Activated naive CD8-positive, alpha-beta T cell treated with anti-CD3 and anti-CD28 coated beads, Interleukin-2, amount 10 ng/mL, durations not matched to agents 7 days and 5 days (primary cell): ENCODE measurements around the gene TBL1X. TPM values are rescaled to one million over a fixed set of nuclear protein-coding genes. Genes with fewer than 3 reads are reported as not detected.

Experiments
- ATAC-seq: fragments of 150-1000 bp; cut with Tn5 transposase; one replicate; pipeline ENCODE4 v1.10.0; 2021; ENCODE audit warnings: low read depth, moderate library complexity
- POLR2A ChIA-PET: fragments of 350-600 bp; sonication (Branson Sonifier 250); formaldehyde crosslinking; loops from one replicate; lab custom pipeline; 2021; ENCODE audit warnings: antibody characterized with exemption; lab: Charles Lee
- DNase-seq: peaks from one replicate; pipeline ENCODE4 v3.0.0; 2021
- H3K27ac Mint-ChIP-seq: one replicate; pipeline ENCODE4 v1.8.0; 2022; ENCODE audit warnings: mild to moderate bottlenecking, mixed read lengths
- H3K27me3 Mint-ChIP-seq: one replicate; pipeline ENCODE4 v1.8.0; 2022; ENCODE audit warnings: mild to moderate bottlenecking, moderate library complexity, mixed read lengths
- H3K36me3 Mint-ChIP-seq: one replicate; pipeline ENCODE4 v1.8.0; 2021; ENCODE audit warnings: mild to moderate bottlenecking, mixed read lengths
- H3K4me1 Mint-ChIP-seq: one replicate; pipeline ENCODE4 v1.8.0; 2021; ENCODE audit warnings: mixed read lengths
- H3K4me3 Mint-ChIP-seq: one replicate; pipeline ENCODE4 v1.8.0; 2022; ENCODE audit warnings: mild to moderate bottlenecking, moderate library complexity, mixed read lengths
- H3K9me3 Mint-ChIP-seq: one replicate; pipeline ENCODE4 v1.8.0; 2021; ENCODE audit warnings: mixed read lengths
- total RNA-seq, 2 experiments: library from RNA; stranded (reverse); gene quantifications; one replicate each; pipeline ENCODE4 v1.2.3, GENCODE V29; 2021

TBL1X gene
- total RNA-seq, 2 experiments from 2014 or later: 29.7 to 31.1 TPM

DNA sequence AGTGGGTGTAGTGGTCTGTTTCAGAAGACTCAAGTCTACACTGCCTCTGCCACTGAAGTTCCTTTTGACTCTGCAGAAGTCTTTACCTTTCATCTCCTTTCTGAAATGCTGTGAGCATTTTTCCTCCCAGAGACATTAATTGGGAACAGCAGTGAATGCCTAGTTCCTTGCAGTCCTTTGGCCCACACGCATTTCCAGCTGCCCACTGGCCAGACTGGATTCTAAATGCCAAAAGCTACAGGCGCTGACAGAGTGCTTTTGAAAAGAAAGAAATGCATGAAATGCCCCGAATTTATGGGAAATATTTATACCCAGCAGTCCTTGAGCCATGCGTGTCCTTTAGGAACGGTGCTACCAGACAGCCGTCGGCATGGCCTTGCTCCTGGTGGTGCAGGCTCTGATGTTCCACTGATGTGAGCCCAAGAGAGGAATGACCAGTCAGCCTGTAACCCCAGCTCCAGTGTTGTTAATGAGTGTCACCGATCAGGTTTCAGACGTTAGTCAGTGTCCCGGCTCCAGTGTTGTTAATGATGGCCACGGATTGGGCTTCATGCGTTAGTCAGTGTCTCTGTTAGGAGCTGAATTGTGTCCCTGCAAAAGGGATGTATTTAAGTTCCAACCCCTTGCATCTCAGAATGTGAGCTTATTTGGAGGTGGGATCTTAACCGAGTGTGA, 132.6 kb downstream of the TBL1X start:
- Mint-ChIP-seq H3K4me3 (no peak overlapping the region), H3K36me3 (peaks cover 3% of the 10 kb centered on the region), H3K9me3 (no peaks in the 10 kb centered on the region), H3K27ac (no peak overlapping the region), H3K4me1 (no peaks in the 10 kb centered on the region), H3K27me3 (no peaks in the 10 kb centered on the region)
- ATAC-seq (no peak), DNase-seq (no peak)
- POLR2A ChIA-PET: no interaction called here

DNA sequence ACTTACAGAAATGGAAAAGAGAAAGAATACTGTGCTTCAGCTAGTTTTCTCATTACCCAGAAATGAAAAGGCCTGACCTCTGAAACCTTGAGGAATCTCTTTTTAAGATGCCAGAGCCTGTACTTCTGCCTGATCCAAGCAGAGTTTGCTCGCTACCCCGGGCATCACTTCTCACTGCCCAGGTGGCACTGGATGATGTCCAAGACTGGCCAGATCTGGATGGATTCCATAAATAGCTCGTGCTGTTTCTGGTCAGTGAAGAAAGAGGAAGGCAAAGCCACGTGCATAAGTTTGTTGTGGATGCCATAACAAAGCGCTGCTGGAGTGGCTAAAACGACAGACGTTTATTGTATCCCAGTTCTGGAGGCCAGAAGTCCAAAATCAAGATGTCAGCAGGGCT, 133.5 kb downstream of the TBL1X start:
- Mint-ChIP-seq H3K27me3 (no peaks in the 10 kb centered on the region), H3K36me3 (no peaks in the 10 kb centered on the region), H3K4me1 (no peaks in the 10 kb centered on the region), H3K4me3 (no peak overlapping the region), H3K27ac (no peak overlapping the region), H3K9me3 (no peaks in the 10 kb centered on the region)
- DNase-seq (no peak), ATAC-seq (no peak)
- POLR2A ChIA-PET: no interaction called here

DNA sequence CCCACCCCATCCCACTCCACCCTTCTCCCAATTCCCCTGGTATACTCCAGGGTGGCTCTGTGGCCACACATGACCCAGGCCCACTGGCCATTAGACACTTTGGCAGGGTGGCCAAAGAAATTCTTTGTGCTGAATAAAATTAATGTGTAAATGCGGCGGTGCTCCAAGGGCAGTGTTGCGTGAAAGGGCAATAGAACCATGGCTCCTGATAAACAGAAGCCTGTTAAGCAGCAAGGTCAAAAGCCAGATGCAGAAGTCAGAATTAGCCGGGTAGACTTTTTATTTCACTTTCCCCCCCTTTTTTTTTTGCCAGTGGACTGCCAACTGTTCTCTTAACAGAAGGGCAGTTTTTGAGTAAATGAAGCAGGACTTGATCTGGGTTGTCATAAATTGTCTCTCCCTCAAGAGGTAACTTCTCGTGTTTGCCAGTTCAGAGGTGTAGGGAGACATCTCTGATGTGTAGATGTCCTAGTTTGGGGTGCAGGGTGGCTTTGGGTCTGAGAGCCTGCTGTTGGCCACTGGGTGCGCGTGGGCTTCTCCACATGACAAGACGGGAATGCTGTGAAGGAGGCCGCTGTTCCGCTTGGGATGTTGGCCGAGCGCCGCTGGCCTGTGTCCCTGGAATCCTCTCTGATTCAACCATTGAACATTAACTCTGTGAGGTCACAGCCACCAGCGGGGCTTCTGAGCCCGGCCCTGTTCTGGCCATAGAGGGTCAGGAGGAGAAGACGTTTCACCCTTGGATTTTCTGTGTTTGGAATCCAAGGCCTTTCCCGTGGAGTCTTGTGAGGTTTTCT, 139.5 kb downstream of the TBL1X start:
- Mint-ChIP-seq H3K27ac (no peak overlapping the region), H3K9me3 (no peaks in the 10 kb centered on the region), H3K4me1 (no peaks in the 10 kb centered on the region), H3K27me3 (no peaks in the 10 kb centered on the region), H3K4me3 (no peak overlapping the region), H3K36me3 (peaks cover 6% of the 10 kb centered on the region)
- POLR2A ChIA-PET: no interaction called here
- DNase-seq: no peak
- no peak for ATAC-seq

DNA sequence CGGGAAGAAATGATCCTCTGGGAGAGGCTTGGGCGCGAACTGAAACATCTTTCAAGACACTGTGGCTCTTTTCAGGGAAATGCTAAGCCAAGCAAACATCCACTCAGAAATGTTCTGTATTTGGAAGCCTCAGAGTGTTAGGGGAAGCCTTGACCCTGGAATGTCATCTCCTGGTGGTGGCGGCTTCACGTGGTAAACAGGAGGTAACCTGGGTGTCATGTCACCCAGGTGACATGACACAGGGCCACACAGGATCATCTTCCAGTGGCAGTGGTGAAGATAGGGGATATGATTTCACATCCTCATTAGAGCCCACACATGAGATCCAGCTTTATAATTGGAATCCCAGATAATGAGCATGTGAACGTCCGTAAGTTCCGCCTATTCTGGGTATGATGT, 140.0 kb downstream of the TBL1X start:
- POLR2A ChIA-PET: no interaction called here
- no peaks in the 10 kb centered on the region for H3K4me1 Mint-ChIP-seq
- H3K9me3 Mint-ChIP-seq: no peaks in the 10 kb centered on the region
- no peak for ATAC-seq
- H3K36me3 Mint-ChIP-seq: peaks cover 6% of the 10 kb centered on the region
- H3K27me3 Mint-ChIP-seq: no peaks in the 10 kb centered on the region
- DNase-seq: no peak
- no peak overlapping the region for H3K4me3 Mint-ChIP-seq
- H3K27ac Mint-ChIP-seq: no peak overlapping the region

DNA sequence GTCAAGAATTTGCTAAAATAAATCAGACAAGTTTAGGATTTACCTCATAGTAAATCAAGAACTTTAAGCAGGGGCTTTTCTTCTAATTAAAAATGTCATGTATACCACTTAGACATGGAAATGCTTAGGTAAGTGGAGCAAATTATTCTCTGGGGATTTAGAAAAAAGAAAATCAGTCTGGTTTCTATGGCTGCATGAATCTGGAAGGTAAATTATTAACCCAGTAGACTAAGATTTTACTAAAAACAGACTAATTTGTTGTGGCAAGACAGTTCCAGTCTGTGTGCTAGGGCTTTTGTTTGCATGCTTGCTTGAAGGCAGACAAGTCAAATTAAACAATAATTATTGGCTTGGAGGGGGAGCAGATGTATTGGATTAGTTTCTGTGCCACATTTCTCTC, 140.6 kb downstream of the TBL1X start:
- H3K4me1 Mint-ChIP-seq: no peaks in the 10 kb centered on the region
- POLR2A ChIA-PET: no interaction called here

DNA sequence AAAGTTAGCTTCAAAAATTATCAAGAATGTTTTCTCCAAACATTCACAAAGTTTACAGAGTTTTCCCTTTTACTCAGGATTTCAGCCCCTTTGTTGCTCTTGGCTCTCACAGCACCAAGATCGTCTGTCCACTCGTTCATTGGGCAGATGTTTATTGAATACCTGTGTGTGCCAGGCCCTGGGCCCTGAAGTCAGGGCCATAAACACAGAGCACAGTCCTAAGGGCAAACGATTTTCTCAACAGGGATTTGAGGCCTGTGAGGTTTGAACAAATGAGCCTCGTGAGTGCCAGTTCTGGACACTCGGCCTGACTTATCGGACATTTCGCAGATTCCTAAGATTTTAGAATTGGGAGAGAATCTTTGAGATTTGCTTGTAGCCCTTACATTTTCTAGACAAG, 142.1 kb downstream of the TBL1X start:
- H3K4me1 Mint-ChIP-seq: no peaks in the 10 kb centered on the region
- no peaks in the 10 kb centered on the region for H3K27me3 Mint-ChIP-seq
- H3K9me3 Mint-ChIP-seq: no peaks in the 10 kb centered on the region
- H3K36me3 Mint-ChIP-seq: peaks cover 6% of the 10 kb centered on the region
- POLR2A ChIA-PET: no interaction called here
- no peak for ATAC-seq
- H3K4me3 Mint-ChIP-seq: no peak overlapping the region
- no peak overlapping the region for H3K27ac Mint-ChIP-seq
- DNase-seq: no peak

More for the DNA sequence above, 140.6 kb downstream of the TBL1X start:
- no peak for ATAC-seq
- no peak for DNase-seq
- Mint-ChIP-seq H3K4me3 (no peak overlapping the region), H3K27me3 (no peaks in the 10 kb centered on the region), H3K27ac (no peak overlapping the region), H3K9me3 (no peaks in the 10 kb centered on the region), H3K36me3 (peaks cover 6% of the 10 kb centered on the region)

DNA sequence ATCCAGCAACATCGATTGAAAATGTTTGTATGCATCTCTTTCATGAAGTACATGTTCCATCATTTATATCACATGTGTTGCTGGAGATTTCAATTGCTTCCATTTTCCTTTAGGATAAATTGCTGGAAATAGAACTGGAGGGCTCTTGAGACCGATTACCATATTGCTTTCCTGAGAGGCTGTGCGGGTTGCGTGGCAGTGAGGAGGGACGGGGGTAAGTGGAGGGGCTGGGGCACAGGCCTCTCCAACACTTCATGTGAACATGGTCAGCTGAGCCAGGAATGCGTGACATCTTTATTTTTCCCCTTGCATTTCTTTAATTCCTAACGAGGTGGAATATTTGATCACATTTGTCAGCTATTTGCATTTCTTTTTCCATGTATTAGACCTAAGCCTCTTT, 144.6 kb downstream of the TBL1X start:
- no peaks in the 10 kb centered on the region for H3K4me1 Mint-ChIP-seq
- H3K36me3 Mint-ChIP-seq: peaks cover 2% of the 10 kb centered on the region
- ATAC-seq (no peak), DNase-seq (no peak)
- no peak overlapping the region for H3K4me3 Mint-ChIP-seq
- POLR2A ChIA-PET: no interaction called here
- no peaks in the 10 kb centered on the region for H3K27me3 Mint-ChIP-seq
- H3K27ac Mint-ChIP-seq: no peak overlapping the region
- H3K9me3 Mint-ChIP-seq: no peaks in the 10 kb centered on the region

DNA sequence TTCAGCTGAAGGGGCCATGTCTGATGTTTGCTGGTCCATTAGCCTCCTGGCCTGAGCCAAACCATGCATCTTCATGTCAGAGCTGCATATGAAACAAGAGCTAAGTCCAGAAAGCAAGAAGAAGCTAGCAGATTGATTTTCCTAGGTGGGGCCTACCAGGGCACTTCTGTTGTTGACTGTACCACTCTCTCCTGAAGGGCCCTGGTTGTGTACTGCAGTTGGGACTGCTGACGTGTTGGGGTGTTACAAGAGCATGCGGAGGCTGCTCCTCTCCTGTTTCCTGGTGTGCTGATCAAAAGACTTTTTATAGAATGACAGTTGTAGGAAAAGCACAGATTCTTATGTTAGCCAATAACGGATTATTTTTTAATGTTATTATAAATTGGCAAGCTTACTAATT, 145.1 kb downstream of the TBL1X start:
- ATAC-seq (no peak), DNase-seq (no peak)
- H3K4me3 Mint-ChIP-seq: no peak overlapping the region
- peaks cover 2% of the 10 kb centered on the region for H3K36me3 Mint-ChIP-seq
- no peaks in the 10 kb centered on the region for H3K9me3 Mint-ChIP-seq
- no peak overlapping the region for H3K27ac Mint-ChIP-seq
- POLR2A ChIA-PET: no interaction called here
- H3K27me3 Mint-ChIP-seq: no peaks in the 10 kb centered on the region
- H3K4me1 Mint-ChIP-seq: no peaks in the 10 kb centered on the region

DNA sequence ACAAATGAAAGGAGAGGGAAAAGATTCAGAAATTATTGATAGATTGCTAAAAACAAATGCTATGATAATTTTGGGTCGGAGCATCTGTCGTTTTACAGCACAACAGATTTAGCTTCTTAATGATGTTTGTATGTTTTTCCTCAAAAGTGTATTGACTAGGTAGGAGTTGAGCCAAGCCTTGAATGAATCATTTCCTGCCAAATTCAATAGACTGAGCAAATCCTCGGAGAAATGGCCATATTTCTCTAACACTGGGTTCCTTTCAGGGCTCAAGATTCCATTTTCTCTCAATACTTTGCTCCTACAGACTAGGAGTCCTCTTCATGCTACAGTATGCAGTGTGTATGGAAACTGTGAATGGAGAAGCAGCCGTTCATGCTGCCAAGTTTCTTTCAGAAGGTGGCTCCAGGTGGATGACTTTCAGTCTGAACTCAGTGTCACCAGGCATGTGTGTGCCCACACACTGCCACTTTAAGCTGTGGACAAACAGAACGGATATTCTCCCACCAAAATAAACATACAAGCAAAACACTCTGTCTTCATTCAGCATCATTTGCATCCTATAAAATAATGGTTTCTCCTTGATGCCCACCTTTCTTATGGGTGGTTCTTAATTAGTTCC, 146.0 kb downstream of the TBL1X start:
- POLR2A ChIA-PET: no interaction called here
- Mint-ChIP-seq H3K9me3 (no peaks in the 10 kb centered on the region), H3K27me3 (no peaks in the 10 kb centered on the region), H3K27ac (no peak overlapping the region), H3K4me1 (no peaks in the 10 kb centered on the region), H3K36me3 (no peaks in the 10 kb centered on the region), H3K4me3 (no peak overlapping the region)
- DNase-seq (no peak), ATAC-seq (no peak)

DNA sequence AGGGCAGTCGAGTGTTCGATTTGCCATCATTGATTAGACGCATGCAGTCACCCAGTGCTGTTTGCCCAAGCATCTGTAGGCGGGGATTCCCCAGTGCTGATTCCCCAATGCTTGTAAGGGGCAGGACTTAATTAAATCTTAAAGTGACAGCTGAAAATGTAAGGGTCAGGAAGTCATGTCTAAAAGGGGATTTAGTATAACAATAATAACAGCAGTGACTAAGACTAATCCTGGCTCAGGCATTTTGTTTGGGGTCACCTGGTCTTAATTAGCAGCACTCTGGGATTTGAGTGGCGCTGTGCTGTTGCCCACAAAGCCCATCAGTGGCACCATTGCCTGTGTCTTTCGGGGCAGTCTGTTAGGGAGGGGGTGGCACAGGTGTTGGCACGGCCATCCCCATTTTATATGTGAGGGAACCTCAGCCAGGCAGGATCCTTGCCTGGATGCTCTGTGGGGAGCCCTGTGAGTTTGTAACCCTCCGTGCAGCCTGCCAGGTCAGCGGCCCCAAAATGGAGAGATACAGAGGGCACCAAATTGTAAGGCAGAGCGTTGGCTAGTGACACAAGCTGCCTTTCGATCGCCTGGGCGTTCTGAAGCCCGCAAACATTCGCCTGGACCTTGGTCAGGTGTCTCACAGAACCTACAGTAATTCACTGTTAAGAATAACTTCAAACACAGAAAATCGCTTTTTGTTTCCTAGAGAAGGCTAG, 146.7 kb downstream of the TBL1X start:
- Mint-ChIP-seq H3K4me1 (no peaks in the 10 kb centered on the region), H3K27ac (no peak overlapping the region), H3K9me3 (no peaks in the 10 kb centered on the region), H3K4me3 (no peak overlapping the region), H3K36me3 (no peaks in the 10 kb centered on the region), H3K27me3 (no peaks in the 10 kb centered on the region)
- POLR2A ChIA-PET: no interaction called here
- no peak for ATAC-seq
- no peak for DNase-seq

DNA sequence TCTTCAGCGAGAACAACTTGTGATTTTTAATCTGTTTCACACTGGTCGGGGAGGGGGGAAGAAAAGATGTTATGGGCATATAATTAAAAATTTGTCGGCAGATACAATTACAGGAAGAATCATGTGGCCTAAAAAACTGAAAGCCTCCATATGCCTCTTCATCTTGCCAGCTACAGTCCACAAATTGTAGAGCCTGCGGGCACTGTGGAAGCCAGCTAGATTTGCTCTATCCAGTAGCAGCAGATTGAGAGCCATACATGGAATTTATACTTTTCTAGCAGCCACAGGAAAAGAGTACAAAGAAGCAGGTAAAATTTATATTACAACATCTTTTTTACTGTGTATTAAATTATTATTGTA, 147.3 kb downstream of the TBL1X start:
- Mint-ChIP-seq H3K4me3 (no peak overlapping the region), H3K4me1 (no peaks in the 10 kb centered on the region), H3K36me3 (no peaks in the 10 kb centered on the region)

DNA sequence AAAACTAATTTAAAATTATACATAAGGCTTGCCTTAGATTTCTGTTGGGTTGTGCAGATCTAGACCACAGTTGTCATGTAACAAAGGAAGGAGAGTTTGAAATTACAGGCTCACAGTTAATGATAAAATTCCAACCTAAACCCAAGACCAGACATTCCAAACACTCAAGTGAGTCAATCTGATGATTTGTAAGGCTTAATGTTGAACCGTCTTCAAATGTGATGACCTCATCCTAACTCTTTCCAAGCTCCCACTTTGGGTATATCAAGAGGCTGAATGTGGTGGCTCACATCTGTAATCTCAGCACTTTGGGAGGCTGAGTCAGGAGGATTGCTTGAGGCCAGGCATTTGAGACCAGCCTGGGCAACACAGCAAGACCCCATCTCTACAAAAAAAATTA, 149.2 kb downstream of the TBL1X start:
- H3K4me3 Mint-ChIP-seq: no peak overlapping the region
- H3K27me3 Mint-ChIP-seq: no peaks in the 10 kb centered on the region
- peaks cover 4% of the 10 kb centered on the region for H3K36me3 Mint-ChIP-seq
- ATAC-seq (no peak), DNase-seq (no peak)
- POLR2A ChIA-PET: no interaction called here
- H3K9me3 Mint-ChIP-seq: no peaks in the 10 kb centered on the region
- no peaks in the 10 kb centered on the region for H3K4me1 Mint-ChIP-seq
- H3K27ac Mint-ChIP-seq: no peak overlapping the region

More for the DNA sequence above, 147.3 kb downstream of the TBL1X start:
- POLR2A ChIA-PET: no interaction called here
- DNase-seq (no peak), ATAC-seq (no peak)
- H3K9me3 Mint-ChIP-seq: no peaks in the 10 kb centered on the region
- no peak overlapping the region for H3K27ac Mint-ChIP-seq
- no peaks in the 10 kb centered on the region for H3K27me3 Mint-ChIP-seq

DNA sequence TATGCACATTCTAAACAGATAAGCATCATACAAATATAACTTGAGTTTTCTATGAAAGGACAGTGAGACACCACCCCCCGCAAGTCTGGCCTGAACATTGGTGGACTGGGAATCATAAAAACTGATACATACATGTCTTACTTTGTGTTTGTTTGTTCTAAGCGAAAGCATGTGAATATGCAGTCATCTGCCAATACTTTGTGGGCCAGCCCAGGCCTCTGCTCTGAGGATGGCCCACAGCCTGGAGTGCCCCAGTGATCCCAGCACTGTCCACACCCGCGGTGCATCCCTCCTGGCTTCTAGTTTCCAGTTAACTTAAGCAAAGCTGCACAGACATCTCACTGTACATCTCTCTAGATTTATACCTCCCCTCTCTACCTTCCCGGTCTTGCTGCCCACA, 154.3 kb downstream of the TBL1X start:
- ATAC-seq: no peak
- no peak overlapping the region for H3K4me3 Mint-ChIP-seq
- H3K27me3 Mint-ChIP-seq: no peaks in the 10 kb centered on the region

More for the DNA sequence above, 154.3 kb downstream of the TBL1X start:
- peaks cover 10% of the 10 kb centered on the region for H3K36me3 Mint-ChIP-seq
- no peaks in the 10 kb centered on the region for H3K9me3 Mint-ChIP-seq
- POLR2A ChIA-PET: no interaction called here
- DNase-seq: no peak
- H3K4me1 Mint-ChIP-seq: peaks cover 5% of the 10 kb centered on the region
- no peak overlapping the region for H3K27ac Mint-ChIP-seq
